Measurements from ENCODE around the gene AHDC1. TPM values are rescaled to one million over a fixed set of nuclear protein-coding genes. Genes with fewer than 3 reads are reported as not detected.
A peak's percentile ranks its signal among the peaks of the same experiment; 100 is the strongest.

AHDC1 gene
- polyA plus RNA-seq, 1 donor (not counting 4 experiments of a cell fraction or from before 2014, with no cell fraction given), result 4.2 TPM

GRCh38 chr1:27599605-27600497 lies 4.1 kb downstream of the AHDC1 start:
- Histone ChIP-seq H2AFZ (ENCODE audit: control insufficient read depth, low read length) (no peak overlapping the region), H3K79me2 (ENCODE audit: control insufficient read depth, insufficient read depth, low read length) (peaks cover 81% of the 10 kb centered on the region), H3K4me2 (ENCODE audit: control insufficient read depth, extremely low read depth, insufficient read depth, low read depth, low read length) (peak overlapping the region; percentile 39), H3K36me3 (ENCODE audit: control insufficient read depth in 2 of 2, extremely low read depth in 1 of 2, insufficient read depth in 2 of 2, low read length in 2 of 2) (peaks cover 0 to 2% of the 10 kb centered on the region in 2 experiments), H3K27ac (ENCODE audit: control insufficient read depth, insufficient read depth, low read length) (no peak overlapping the region), H4K20me1 (ENCODE audit: control insufficient read depth, extremely low read depth, insufficient read depth, low read length) (peaks cover 42% of the 10 kb centered on the region), H3K9me3 (ENCODE audit: control insufficient read depth, low read depth, low read length) (no peaks in the 10 kb centered on the region), H3K9me1 (ENCODE audit: control insufficient read depth, extremely low read depth, insufficient read depth, low read length) (peaks cover 7% of the 10 kb centered on the region), H3K4me1 (ENCODE audit: control insufficient read depth, extremely low read depth, insufficient read depth, low read length) (peaks cover 49% of the 10 kb centered on the region), H3K27me3 (ENCODE audit: control insufficient read depth, extremely low read depth, insufficient read depth, low read length) (no peaks in the 10 kb centered on the region), H3K9ac (ENCODE audit: control insufficient read depth, extremely low read depth, insufficient read depth, low read length) (no peak overlapping the region), H3K4me3 (ENCODE audit: control insufficient read depth in 2 of 3, extremely low read depth in 1 of 3, insufficient read depth in 2 of 3, low read depth in 1 of 3, low read length in 3 of 3) (no peak overlapping the region)
- dilution Hi-C loops (cut with MboI; ENCODE audit: extremely low pct_ligation_motif_present, low sequenced_read_pairs), result loop anchor here (25.0 kb wide), 1 partner anchor 188 kb away; no protein-coding TSS in a partner anchor
- FAIRE-seq, result peak; percentile 52
- TF ChIP-seq EZH2 (IDR thresholded peaks at IDR 0.05; ENCODE audit: low read length), result no peak
- TF ChIP-seq CTCF (optimal IDR thresholded peaks at IDR 0.05 in 1 of 3, IDR thresholded peaks at IDR 0.05 in 1 of 3, conservative IDR thresholded peaks at IDR 0.05 in 1 of 3; ENCODE audit: extremely low read depth in 1 of 3, insufficient read depth in 2 of 3, low read length in 3 of 3), result peak in 2 of 3 experiments; percentile 38 to 45
- no peak for DNase-seq (ENCODE audit: low read depth, low spot score)

- Histone ChIP-seq H3K4me3 (ENCODE audit: control insufficient read depth in 2 of 3, extremely low read depth in 1 of 3, insufficient read depth in 2 of 3, low read depth in 1 of 3, low read length in 3 of 3) (no peak overlapping the region), H3K9me1 (ENCODE audit: control insufficient read depth, extremely low read depth, insufficient read depth, low read length) (peaks cover 7% of the 10 kb centered on the region), H3K27me3 (ENCODE audit: control insufficient read depth, extremely low read depth, insufficient read depth, low read length) (no peaks in the 10 kb centered on the region), H4K20me1 (ENCODE audit: control insufficient read depth, extremely low read depth, insufficient read depth, low read length) (peaks cover 47% of the 10 kb centered on the region), H3K4me2 (ENCODE audit: control insufficient read depth, extremely low read depth, insufficient read depth, low read depth, low read length) (peak overlapping the region; percentile 39), H3K36me3 (ENCODE audit: control insufficient read depth in 2 of 2, extremely low read depth in 1 of 2, insufficient read depth in 2 of 2, low read length in 2 of 2) (peaks cover 0 to 3% of the 10 kb centered on the region in 2 experiments), H3K9me3 (ENCODE audit: control insufficient read depth, low read depth, low read length) (no peaks in the 10 kb centered on the region), H2AFZ (ENCODE audit: control insufficient read depth, low read length) (no peak overlapping the region), H3K79me2 (ENCODE audit: control insufficient read depth, insufficient read depth, low read length) (peaks cover 89% of the 10 kb centered on the region), H3K27ac (ENCODE audit: control insufficient read depth, insufficient read depth, low read length) (no peak overlapping the region), H3K4me1 (ENCODE audit: control insufficient read depth, extremely low read depth, insufficient read depth, low read length) (peaks cover 55% of the 10 kb centered on the region), H3K9ac (ENCODE audit: control insufficient read depth, extremely low read depth, insufficient read depth, low read length) (no peak overlapping the region)
- TF ChIP-seq CTCF (optimal IDR thresholded peaks at IDR 0.05 in 1 of 3, IDR thresholded peaks at IDR 0.05 in 1 of 3, conservative IDR thresholded peaks at IDR 0.05 in 1 of 3; ENCODE audit: extremely low read depth in 1 of 3, insufficient read depth in 2 of 3, low read length in 3 of 3) (no peak), EZH2 (IDR thresholded peaks at IDR 0.05; ENCODE audit: low read length) (no peak)
- dilution Hi-C loops (cut with MboI; ENCODE audit: extremely low pct_ligation_motif_present, low sequenced_read_pairs), result loop anchor here (25.0 kb wide), 1 partner anchor 187 kb away; no protein-coding TSS in a partner anchor
- no peak for FAIRE-seq
- no peak for DNase-seq (ENCODE audit: low read depth, low spot score)
These were observed 4.9 kb downstream of the AHDC1 start for GRCh38 chr1:27598902-27599528.
